HG03457 (cell line): ENCODE results near the gene ABCG8.

ENCODE experiments used
- ATAC-seq: cut with Tn5 transposase; IDR thresholded peaks from one replicate; pipeline ENCODE4 v1.9.1; 2021; ENCODE audit warnings: moderate number of reproducible peaks; ENCODE audit not compliant: unreplicated experiment

Gene ABCG8

GRCh38 chr2:43838560-43839267, at the start of gene ABCG8, which contains the start of gene ABCG5:
ABCG8 (plus strand) TSS chr2:43838971; CDS start chr2:43839054, 83 bp downstream.
ABCG5 (minus strand) TSS chr2:43838839; CDS start chr2:43838679, 160 bp downstream.
- ATAC-seq: no peak

GRCh38 chr2:43790147-43790546, 48.6 kb upstream of the ABCG8 start:
- ATAC-seq: no peak

GRCh38 chr2:43791035-43791765, 47.6 kb upstream of the ABCG8 start:
- ATAC-seq: no peak

GRCh38 chr2:43792653-43793052, 46.1 kb upstream of the ABCG8 start:
- ATAC-seq: no peak

- ATAC-seq: no peak
These were observed 43.8 kb upstream of the ABCG8 start for GRCh38 chr2:43794956-43795355.

- ATAC-seq: no peak
These were observed 42.6 kb upstream of the ABCG8 start for GRCh38 chr2:43796206-43796605.

GRCh38 chr2:43798300-43798699, 40.5 kb upstream of the ABCG8 start:
- no peak for ATAC-seq

GRCh38 chr2:43800894-43801293, 37.9 kb upstream of the ABCG8 start:
- ATAC-seq: no peak

- no peak for ATAC-seq
These were observed 36.6 kb upstream of the ABCG8 start for GRCh38 chr2:43802135-43802534.

- no peak for ATAC-seq
These were observed 35.7 kb upstream of the ABCG8 start for GRCh38 chr2:43803113-43803512.

- ATAC-seq: no peak
These were observed 32.1 kb upstream of the ABCG8 start for GRCh38 chr2:43806719-43807031.

- no peak for ATAC-seq
These were observed 28.3 kb upstream of the ABCG8 start for GRCh38 chr2:43810452-43810851.

- ATAC-seq: no peak
These were observed 27.9 kb upstream of the ABCG8 start for GRCh38 chr2:43810888-43811287.

- ATAC-seq: no peak
These were observed 26.8 kb upstream of the ABCG8 start for GRCh38 chr2:43812006-43812405.

GRCh38 chr2:43812947-43813346, 25.8 kb upstream of the ABCG8 start:
- ATAC-seq: no peak

GRCh38 chr2:43814711-43815110, 24.1 kb upstream of the ABCG8 start:
- ATAC-seq: no peak

- no peak for ATAC-seq
These were observed 20.0 kb upstream of the ABCG8 start for GRCh38 chr2:43818761-43819160.

- ATAC-seq: no peak
These were observed 19.1 kb upstream of the ABCG8 start for GRCh38 chr2:43819491-43820163.

- no peak for ATAC-seq
These were observed 15.9 kb upstream of the ABCG8 start for GRCh38 chr2:43822839-43823238.

- ATAC-seq: no peak
These were observed 15.0 kb upstream of the ABCG8 start for GRCh38 chr2:43823751-43824150.

- ATAC-seq: no peak
These were observed 14.3 kb upstream of the ABCG8 start for GRCh38 chr2:43824512-43824911.

- ATAC-seq: no peak
These were observed 13.7 kb upstream of the ABCG8 start for GRCh38 chr2:43824951-43825493.
